ENCODE measurements around the gene SMYD2. TPM values are rescaled to one million over a fixed set of nuclear protein-coding genes. Genes with fewer than 3 reads are reported as not detected.

Gene SMYD2
- total RNA-seq, 1 experiment from 2014 or later = 27.2 TPM

DNA sequence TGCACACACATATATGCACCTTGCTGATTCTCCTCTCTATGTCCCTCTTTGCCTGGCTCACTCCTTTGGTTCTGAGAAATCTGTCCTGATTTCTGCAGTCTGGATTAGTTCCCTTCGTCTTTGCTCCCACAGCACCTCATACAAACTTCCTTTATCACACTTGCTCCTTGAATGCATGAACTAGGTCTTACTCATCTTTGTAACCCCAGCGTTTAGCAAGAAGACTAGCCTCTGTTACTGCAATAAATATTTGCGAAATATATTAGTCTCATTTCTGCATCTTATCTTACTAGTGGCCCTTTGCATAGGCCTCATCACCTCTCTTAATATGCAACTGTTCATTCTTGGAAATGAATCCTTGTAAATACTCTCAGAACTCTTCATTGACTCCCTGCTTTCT lies 11.4 kb downstream of the SMYD2 start:
- intact Hi-C loops (cut with micrococcal nuclease) = no loop called here
- Histone ChIP-seq H3K4me1 (ENCODE audit: control insufficient read depth in 1 of 2, insufficient read depth in 2 of 2, low read length in 2 of 2) (no peaks in the 10 kb centered on the region), H3K36me3 (ENCODE audit: control insufficient read depth in 1 of 2, insufficient read depth in 2 of 2, low read length in 2 of 2) (no peaks in the 10 kb centered on the region), H3K4me3 (replicated peaks in 1 of 2; ENCODE audit: low read depth in 1 of 2, low read length in 2 of 2) (no peak overlapping the region), H3K9ac (ENCODE audit: low read length) (no peak overlapping the region), H3K4me2 (ENCODE audit: low read length) (no peak overlapping the region), H3K9me3 (ENCODE audit: control insufficient read depth in 1 of 2, insufficient read depth in 1 of 2, low read depth in 1 of 2, low read length in 2 of 2) (no peaks in the 10 kb centered on the region), H2AFZ (ENCODE audit: low read depth, low read length, poor library complexity, severe bottlenecking) (no peak overlapping the region), H3K27ac (ENCODE audit: low read depth, low read length) (no peak overlapping the region), H3K27me3 (ENCODE audit: insufficient read depth, low read length) (no peaks in the 10 kb centered on the region), H4K20me1 (ENCODE audit: insufficient read depth) (no peaks in the 10 kb centered on the region), H3K79me2 (ENCODE audit: insufficient read depth, low read length) (peaks cover 25% of the 10 kb centered on the region), H3K9me2 (ENCODE audit: insufficient read depth) (no peaks in the 10 kb centered on the region)
- no peak for DNase-seq (ENCODE audit: low read depth, low spot score)
- no peak for ATAC-seq
- POLR2A ChIA-PET = no interaction called here
- no TSS peak for BruUV-seq (replicated peaks)
- CTCF ChIA-PET = no interaction called here
- TF ChIP-seq EZH2 (IDR thresholded peaks at IDR 0.05) = no peak
- TF ChIP-seq POLR2A (IDR thresholded peaks at IDR 0.05; ENCODE audit: borderline replicate concordance, extremely low read depth, insufficient read depth, insufficient read length) = no peak
- no peak for TF ChIP-seq ZFX (IDR thresholded peaks at IDR 0.05)
- no peak for TF ChIP-seq EZH2phosphoT487 (IDR thresholded peaks at IDR 0.05; ENCODE audit: borderline replicate concordance)
- no peak for TF ChIP-seq POLR2AphosphoS5 (IDR thresholded peaks at IDR 0.05; ENCODE audit: low read depth, low read length)
- no peak for TF ChIP-seq FOSL1 (IDR thresholded peaks at IDR 0.05; ENCODE audit: low read depth)
- TF ChIP-seq ZNF274 (IDR thresholded peaks at IDR 0.05; ENCODE audit: low read depth, low read length) = no peak
- TF ChIP-seq YY1 (IDR thresholded peaks at IDR 0.05; ENCODE audit: extremely low read depth, insufficient replicate concordance, low read depth, low read length) = no peak
- TF ChIP-seq TCF7L2 (IDR thresholded peaks at IDR 0.05; ENCODE audit: borderline replicate concordance, extremely low read depth, insufficient read depth, insufficient read length) = no peak
- TF ChIP-seq, protein P1, sequence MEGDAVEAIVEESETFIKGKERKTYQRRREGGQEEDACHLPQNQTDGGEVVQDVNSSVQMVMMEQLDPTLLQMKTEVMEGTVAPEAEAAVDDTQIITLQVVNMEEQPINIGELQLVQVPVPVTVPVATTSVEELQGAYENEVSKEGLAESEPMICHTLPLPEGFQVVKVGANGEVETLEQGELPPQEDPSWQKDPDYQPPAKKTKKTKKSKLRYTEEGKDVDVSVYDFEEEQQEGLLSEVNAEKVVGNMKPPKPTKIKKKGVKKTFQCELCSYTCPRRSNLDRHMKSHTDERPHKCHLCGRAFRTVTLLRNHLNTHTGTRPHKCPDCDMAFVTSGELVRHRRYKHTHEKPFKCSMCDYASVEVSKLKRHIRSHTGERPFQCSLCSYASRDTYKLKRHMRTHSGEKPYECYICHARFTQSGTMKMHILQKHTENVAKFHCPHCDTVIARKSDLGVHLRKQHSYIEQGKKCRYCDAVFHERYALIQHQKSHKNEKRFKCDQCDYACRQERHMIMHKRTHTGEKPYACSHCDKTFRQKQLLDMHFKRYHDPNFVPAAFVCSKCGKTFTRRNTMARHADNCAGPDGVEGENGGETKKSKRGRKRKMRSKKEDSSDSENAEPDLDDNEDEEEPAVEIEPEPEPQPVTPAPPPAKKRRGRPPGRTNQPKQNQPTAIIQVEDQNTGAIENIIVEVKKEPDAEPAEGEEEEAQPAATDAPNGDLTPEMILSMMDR (IDR thresholded peaks at IDR 0.05 in 2 of 3, conservative IDR thresholded peaks at IDR 0.05 in 1 of 3; ENCODE audit: borderline replicate concordance in 1 of 3, insufficient read depth in 1 of 3, low read depth in 2 of 3, low read length in 2 of 3) = no peak
- no peak for TF ChIP-seq CBX3 (IDR thresholded peaks at IDR 0.05; ENCODE audit: low read depth)
- no peak for TF ChIP-seq SIN3A (IDR thresholded peaks at IDR 0.05; ENCODE audit: low read depth)
- RAD21 ChIA-PET (ENCODE audit: low non-redundant PET in 1 of 2, low total read pairs in 2 of 2, uncharacterized antibody in 2 of 2, unreplicated experiment in 2 of 2) = no interaction called here
